ENCODE results near the gene USP21.

The USP21 gene

DNA sequence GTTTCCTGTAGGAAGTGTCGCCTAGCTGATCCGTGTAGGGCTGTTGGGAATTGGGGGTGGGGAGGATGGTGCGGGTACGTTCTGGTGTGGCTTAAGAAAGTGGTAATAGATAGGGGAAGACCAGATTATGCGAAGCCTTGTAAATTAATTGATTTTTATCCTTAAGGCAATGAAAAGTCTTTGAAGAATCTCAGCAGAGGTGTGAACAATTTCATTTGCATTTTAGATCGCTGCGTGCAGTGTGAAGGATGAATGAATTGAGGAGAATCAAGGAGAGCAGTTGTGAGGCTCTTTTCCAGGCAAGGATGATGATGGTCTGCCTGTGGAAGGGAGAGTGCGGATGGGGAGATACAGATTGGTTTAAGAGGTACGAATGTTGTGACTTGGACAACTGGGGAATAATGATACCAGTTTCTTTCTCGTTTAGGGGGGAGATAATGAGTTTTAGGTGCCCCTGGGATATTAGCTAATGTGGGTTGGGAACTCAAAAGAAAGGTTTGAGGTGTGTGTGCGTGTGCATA, 26.0 kb upstream of the USP21 start:
- no peak for DNase-seq (ENCODE audit: low spot score)

DNA sequence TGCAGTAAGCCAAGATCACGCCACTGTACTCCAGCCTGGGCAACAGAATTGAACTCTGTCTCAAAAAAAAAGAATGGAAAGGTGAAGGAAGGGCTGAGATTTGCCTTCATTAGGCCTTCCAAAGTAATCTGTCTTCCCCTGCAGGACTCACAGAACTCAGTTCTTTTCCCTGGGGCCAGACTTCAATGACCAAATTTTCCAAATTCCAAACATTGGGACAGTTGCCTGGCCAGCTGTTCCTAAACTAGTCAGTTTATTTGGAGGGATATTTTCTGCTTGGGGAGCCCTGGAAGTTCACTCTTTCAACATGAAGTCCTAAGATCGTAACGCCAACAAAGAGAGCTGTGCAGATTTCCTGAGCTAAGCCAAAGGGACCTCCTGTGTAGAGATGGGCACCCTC, 21.4 kb upstream of the USP21 start:
- DNase-seq (ENCODE audit: low spot score), result no peak

DNA sequence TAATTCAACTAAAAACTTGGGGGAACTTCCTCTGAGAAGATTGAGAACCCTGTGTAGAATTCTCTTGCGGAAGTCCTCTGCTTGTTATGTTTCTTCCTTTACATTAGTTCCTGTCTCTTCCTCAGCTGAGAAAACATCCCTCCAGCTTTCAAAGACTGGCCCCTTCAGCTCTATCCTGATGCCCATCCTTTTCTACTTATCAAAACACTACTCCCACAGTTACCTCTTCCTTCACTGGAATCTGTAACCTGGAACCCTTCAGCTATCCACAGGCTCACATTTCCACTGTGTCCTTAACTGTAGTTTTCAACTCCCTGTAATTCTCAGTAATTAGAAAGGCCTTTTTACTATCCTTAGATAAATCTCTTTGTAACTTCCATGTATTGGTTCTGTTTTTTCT, 20.9 kb upstream of the USP21 start:
- no peak for DNase-seq (ENCODE audit: low spot score)

DNA sequence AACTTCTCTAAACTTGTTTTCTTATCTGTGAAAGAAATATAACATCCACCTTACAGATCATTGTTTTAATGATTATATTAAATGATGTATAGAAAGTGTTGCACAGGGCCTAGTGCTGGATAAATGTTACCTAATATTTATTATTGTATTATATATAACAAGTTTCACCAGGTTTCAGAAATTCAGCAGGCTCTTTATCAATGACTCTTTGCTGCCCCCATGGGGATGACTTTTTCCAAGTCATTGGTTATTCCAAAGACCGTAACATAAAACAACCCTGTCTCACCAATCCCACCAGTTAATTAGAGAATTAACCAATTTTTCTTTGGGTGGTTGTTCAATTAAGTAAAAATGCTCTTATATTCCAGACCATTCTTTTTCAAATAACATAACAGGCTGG, 19.5 kb upstream of the USP21 start:
- DNase-seq (ENCODE audit: low spot score), result peak; percentile 79

DNA sequence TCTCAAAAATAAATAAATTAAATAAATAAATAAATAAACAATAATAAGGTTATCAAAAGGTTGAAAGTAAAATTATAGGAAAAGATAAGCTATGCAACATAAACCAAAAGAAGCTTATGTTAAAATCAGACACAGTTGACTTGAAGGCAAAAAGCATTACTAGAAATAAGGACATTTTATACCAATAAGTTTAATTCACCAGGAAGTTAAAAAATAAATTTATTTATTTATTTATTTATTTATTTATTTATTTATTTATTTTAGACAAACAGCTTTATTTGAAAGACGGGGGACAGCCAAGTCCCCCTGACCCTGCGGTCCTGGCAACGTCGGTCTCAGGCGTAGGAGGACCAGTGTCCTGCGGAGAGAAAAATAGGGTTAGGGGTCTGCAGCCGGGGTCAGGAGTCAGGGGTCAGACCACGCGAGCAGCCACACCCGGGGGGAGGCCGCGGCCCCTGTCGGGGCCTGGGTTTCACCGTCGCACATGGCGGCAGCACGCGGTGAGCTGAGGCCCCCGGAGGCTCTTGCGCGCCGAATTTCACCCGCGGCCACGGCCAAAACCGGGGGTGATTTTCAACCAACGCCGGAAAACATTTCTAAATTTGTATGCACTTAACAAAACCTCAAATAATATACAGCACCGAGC, 18.4 kb upstream of the USP21 start:
- no peak for DNase-seq (ENCODE audit: low spot score)

DNA sequence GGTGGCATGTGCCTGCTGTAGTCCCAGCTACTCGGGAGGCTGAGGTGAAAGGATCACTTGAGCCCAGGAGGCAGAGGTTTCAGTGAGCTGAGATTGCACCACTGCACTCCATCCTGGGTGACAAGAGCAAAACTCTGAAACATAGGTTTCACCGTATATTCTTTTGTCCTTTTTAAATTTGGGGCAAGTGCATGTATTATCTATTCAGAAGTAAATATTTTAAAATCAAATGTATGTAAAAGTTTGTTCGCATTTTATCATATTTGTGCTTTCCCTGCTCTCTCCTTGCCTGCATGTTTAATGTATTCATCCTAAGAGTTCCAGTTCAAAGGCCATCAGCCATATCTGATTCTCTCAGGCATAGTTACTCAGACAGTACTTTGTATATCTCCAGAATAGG, 13.5 kb upstream of the USP21 start:
- DNase-seq (ENCODE audit: low spot score), result no peak

DNA sequence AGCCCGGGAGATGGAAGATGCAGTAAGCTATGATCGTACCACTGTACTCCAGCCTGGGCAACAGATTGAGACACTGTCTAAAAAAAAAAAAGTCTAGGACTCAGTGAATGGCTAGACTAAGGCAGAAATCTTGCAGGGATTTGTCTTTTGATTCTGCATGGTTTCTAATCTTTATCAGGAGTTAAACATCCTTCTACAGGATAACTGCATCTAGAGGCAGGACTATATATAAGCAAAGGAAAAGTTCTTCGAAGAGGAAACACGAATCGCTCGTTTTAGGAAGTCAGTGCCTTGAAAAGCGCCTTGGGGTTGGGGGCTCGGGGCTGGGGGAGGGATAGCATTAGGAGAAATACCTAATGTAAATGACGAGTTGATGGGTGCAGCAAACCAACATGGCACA, 6.1 kb upstream of the USP21 start:
- DNase-seq (ENCODE audit: low spot score), result peak; percentile 39

DNA sequence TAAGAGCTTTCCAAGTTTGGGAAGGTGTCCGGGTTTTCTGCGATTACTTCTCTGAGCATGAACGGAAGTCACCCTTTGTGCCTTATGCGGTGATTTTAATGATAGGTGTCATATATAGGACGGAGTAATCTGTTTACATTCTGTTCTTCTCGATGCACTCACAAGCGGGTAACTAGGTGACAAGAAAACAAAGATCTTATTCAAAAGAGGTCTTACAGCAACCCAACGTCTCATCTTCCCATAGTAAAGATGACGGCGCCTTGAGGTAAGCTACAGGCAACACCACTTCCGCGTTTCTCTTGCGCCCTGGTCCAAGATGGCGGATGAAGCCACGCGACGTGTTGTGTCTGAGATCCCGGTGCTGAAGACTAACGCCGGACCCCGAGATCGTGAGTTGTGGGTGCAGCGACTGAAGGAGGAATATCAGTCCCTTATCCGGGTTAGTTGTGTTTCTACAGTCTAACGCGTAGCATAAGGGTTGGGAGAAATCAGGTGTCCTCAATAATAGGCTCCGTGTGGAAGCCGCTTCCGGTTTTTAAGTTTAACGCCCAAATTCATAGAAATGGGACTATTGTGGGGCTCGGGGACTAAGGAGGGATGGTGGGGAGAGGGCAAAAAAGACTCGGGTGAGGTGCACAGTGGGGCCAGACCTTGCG, 5.5 kb upstream of the USP21 start, which contains the start of gene UFC1:
TSS of gene UFC1 (plus strand) at position 297 of the 656 bp plus-strand sequence. CDS start at position 317, 20 bp downstream.
- DNase-seq (ENCODE audit: low spot score), result peak; percentile 99

DNA sequence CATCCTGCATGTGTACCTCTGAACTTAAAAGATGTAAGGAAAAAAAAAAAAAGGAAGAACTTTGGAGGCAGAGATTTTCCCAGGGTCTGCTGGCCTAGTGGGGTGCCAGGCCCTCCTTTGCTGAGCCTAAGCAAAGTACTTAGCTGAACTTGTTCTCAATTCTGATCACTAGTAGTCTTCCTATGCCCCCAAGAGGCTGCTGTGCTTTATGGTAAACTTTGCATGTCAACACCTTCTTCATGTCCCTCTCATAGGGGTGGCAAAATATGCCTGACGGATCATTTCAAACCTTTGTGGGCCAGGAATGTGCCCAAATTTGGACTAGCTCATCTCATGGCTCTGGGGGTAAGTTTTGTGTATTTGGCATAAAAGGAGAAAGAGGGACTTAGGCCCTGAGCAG, 1.4 kb upstream of the USP21 start:
- peak; percentile 53 for DNase-seq (ENCODE audit: low spot score)

DNA sequence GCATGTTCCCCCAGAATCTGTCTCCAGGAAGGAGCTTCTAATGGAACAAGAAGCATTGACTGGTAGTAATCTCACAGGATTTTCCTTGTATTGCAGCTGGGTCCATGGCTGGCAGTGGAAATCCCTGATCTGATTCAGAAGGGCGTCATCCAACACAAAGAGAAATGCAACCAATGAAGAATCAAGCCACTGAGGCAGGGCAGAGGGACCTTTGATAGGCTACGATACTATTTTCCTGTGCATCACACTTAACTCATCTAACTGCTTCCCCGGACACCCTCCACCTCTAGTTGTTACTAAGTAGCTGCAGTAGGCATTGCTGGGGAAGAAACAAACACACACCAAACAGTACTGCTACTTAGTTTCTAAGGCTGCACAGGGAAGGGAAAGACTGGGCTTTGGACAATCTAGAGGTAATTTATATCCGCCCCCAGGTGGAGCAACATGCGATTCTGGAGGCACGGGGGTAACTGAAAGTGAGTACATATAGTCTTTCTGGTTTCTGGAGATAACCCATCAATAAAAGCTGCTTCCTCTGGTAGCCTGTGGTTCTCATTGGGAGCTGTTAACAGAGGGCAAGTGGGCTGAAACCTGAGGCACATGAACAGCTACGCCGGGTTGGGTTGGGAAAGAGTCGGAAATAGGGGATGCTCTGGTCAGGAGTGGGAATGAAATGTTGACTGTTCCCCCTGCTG, 837 bp upstream of the USP21 start:
- peak; percentile 50 for DNase-seq (ENCODE audit: low spot score)

DNA sequence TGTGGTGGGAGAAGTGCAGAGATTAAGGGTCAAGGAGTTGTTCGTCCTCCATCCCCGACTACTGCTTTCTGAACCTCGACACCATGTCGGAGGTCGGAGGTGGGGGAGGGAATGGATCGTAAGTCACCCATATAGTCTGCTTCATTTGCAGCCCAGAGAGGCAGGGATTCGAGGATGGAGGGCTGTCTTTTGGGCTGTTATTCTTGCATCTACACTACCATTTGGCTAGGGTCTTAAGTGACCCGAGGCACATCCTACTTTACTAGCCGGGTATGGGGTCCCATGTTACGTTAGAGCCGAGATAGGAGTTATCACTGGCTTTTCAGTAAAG, 578 bp downstream of the USP21 start:
- DNase-seq (ENCODE audit: low spot score), result no peak

DNA sequence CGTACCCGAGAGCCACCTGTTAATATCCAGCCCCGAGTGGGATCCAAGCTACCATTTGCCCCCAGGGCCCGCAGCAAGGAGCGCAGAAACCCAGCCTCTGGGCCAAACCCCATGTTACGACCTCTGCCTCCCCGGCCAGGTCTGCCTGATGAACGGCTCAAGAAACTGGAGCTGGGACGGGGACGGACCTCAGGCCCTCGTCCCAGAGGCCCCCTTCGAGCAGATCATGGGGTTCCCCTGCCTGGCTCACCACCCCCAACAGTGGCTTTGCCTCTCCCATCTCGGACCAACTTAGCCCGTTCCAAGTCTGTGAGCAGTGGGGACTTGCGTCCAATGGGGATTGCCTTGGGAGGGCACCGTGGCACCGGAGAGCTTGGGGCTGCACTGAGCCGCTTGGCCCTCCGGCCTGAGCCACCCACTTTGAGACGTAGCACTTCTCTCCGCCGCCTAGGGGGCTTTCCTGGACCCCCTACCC, 1.4 kb downstream of the USP21 start:
- DNase-seq (ENCODE audit: low spot score), result no peak

DNA sequence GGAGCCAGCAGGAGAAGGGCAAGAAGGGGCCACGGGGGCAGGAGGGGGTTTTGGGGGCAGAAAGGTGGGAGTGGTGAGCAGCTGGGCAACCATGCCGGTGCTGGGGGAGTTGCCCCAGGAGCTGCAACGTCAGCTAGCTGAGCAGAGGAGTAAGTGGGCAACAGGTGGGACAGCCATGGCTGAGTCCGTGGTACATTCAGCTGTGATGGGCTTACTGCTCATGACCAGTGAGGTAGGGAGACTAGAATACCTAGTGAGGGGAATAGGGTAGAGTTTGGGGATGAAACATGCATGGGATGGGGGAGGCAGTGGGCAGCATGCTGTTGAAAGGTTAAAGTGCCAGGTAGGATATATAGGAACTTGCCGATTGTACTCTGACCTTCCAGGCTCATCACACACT, 2.4 kb downstream of the USP21 start:
- DNase-seq (ENCODE audit: low spot score), result no peak

DNA sequence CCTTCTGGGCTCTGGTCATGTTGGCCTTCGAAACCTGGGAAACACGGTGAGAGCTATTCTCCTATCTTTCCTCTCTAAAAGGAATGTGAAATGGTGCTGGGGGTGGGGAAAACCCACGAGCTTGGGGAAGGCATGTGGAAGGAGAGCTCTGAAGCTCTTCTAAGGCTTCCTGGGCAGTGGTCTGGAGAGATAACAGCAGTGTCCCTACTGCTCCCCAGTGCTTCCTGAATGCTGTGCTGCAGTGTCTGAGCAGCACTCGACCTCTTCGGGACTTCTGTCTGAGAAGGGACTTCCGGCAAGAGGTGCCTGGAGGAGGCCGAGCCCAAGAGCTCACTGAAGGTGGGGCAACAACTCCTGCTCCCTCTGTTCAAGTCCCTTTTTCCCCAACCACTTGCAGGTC, 2.8 kb downstream of the USP21 start:
- DNase-seq (ENCODE audit: low spot score), result no peak

DNA sequence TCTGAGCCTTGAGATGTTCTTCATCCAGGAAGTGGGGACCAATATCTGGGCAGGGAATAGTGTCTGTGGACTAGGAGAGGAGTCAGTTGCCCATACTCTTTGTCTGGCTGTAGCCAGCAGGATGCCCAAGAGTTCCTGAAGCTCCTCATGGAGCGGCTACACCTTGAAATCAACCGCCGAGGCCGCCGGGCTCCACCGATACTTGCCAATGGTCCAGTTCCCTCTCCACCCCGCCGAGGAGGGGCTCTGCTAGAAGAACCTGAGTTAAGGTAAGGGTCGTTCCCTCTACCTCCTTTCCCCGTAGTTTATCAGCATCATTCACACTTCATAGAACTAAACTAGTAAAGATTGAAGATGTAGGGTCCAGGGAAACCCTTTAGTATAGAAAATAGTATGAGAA, 3.5 kb downstream of the USP21 start:
- no peak for DNase-seq (ENCODE audit: low spot score)

DNA sequence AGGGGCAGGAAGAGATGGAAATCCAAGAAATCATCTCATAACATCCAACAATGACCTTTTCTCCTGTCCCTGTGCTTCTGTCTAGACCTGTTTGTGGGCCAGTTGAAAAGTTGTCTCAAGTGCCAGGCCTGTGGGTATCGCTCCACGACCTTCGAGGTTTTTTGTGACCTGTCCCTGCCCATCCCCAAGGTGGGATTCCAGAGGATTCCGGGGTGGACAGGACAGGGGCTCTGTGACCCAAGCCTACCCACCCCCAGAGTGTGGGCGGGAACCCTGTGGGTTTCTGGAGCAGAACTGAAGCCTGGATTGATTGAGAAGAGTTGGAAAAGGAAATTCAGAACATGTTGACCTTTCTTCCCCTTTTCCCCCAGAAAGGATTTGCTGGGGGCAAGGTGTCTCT, 4.5 kb downstream of the USP21 start:
- no peak for DNase-seq (ENCODE audit: low spot score)

DNA sequence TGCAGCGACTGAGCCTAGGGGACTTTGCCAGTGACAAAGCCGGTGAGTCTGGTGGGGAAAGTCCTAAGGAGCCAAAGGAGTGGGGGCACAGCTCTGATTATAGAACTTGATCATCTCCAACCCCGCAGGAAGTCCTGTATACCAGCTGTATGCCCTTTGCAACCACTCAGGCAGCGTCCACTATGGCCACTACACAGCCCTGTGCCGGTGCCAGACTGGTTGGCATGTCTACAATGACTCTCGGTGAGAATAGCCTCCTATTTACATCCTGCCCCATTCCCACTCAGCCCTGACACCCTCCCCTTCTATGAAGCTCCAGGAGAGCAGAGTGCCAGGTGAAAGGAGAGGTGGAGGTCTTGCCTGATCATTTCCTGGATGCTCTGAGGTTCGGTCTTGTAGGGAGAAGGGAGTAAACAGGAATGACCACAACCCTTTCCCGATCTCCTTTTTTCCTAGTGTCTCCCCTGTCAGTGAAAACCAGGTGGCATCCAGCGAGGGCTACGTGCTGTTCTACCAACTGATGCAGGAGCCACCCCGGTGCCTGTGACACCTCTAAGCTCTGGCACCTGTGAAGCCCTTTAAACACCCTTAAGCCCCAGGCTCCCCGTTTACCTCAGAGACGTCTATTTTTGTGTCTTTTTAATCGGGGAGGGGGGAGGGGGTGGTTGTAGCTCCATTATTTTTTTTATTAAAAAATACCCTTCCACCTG, 5.8 kb downstream of the USP21 start:
- DNase-seq (ENCODE audit: low spot score), result no peak

DNA sequence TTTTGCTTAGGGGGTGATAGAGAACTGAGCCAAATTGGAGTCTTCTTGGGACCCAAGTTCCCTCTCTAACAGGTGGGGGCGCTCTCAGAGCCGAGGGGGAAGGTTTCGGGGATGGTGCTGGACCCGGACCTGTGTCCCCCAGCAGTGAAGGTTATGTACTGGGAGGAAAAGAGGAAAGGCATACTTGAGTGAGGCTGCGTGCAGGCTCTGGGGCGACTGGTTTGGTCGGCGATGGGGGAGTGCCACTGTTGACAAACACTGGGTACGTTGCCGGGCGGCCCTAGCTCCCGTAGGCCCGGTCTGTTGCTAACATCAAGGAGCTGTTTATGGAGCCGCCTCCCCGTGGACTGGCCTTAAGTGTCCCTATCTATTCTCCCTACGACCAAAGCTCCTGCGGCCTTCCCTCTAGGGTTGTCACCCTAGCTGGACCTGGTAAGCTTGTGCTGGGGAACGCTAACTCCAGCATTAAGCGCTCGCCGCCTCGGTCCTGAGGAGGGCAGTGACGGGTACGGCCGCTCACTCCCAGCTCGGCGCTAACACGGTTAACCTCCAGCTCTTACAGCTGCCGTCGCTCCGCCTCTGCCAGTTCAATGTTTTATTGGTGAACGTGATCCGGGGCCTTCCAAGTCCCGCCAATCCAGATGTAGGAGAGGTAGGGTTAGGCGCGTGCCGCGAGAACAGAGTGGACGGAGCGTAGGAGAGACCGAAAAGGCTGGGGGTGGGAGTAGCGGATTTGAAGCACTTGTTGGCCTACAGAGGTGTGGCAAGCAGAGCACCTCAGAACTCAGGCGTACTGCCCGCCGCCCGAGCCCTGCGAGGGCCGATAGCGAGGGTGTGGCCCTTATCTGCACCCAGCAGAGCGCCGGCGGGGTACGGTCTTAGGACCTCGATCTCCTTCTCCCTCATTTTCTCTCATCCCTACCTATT, 6.7 kb downstream of the USP21 start, which contains the start of gene PPOX:
TSS of gene PPOX (plus strand) at position 685 of the 927 bp plus-strand sequence. CDS start 422 bp downstream, outside the sequence.
- peak; percentile 100 for DNase-seq (ENCODE audit: low spot score)

DNA sequence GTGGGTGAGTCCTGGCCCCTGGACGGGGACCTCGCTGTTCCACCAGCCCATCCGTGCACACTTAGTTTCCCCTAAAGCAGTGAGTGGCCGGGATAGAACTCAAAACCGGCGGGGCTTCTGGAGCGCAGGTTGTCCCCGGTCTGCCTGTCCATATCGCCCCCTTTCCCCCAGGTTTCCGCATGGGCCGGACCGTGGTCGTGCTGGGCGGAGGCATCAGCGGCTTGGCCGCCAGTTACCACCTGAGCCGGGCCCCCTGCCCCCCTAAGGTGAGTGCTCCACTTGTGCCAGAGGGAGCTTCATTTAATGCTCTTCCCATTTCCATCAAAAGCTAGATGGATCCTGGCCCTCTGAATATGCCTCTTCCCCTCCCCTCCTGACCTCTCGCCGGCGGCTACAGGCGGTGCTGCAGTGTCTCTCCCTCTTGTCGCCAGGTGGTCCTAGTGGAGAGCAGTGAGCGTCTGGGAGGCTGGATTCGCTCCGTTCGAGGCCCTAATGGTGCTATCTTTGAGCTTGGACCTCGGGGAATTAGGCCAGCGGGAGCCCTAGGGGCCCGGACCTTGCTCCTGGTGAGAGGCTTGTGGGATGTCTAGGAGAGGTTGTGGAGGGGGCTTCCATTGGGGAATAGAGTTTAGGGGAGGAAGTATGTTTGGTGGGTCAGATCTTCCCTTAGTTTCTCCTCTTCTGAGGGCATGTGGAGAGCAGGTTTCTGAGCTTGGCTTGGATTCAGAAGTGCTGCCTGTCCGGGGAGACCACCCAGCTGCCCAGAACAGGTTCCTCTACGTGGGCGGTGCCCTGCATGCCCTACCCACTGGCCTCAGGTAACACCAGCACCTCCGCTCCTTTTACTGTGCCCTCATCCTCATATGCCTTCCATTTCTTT, 7.6 kb downstream of the USP21 start:
- peak; percentile 57 for DNase-seq (ENCODE audit: low spot score)

DNA sequence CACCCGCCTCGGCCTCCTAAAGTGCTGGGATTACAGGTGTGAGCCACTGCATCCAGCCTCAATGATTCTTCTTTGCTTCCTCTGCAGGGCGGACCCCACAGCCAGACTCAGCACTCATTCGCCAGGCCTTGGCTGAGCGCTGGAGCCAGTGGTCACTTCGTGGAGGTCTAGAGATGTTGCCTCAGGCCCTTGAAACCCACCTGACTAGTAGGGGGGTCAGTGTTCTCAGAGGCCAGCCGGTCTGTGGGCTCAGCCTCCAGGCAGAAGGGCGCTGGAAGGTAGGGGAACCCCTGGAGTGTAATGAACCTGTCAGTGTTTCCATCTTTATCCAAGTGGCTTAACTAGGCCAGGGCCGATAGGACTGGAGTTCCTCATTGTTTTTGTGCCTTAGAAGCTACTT, 9.6 kb downstream of the USP21 start:
- no peak for DNase-seq (ENCODE audit: low spot score)

All from NAMALWA (cell line).